GM19035 (cell line): Measurements from ENCODE around the gene MTHFR.
A peak's percentile ranks its signal among the peaks of the same experiment; 100 is the strongest.

ENCODE experiments used
- ATAC-seq: cut with Tn5 transposase; IDR thresholded peaks from one replicate; pipeline ENCODE4 v1.9.1; 2021; ENCODE audit not compliant: unreplicated experiment

Gene MTHFR

GRCh38 chr1:11736746-11737639 lies 68.8 kb downstream of the MTHFR start:
- no peak for ATAC-seq

GRCh38 chr1:11735854-11736745 lies 69.7 kb downstream of the MTHFR start, which contains the start of gene AGTRAP:
AGTRAP (plus strand) TSS chr1:11736136; CDS start chr1:11736209, 73 bp downstream.
- ATAC-seq, result peak; percentile 75
